SK-N-SH (cell line): ENCODE measurements around the gene GATB. TPM values are rescaled to one million over a fixed set of nuclear protein-coding genes. Genes with fewer than 3 reads are reported as not detected.
A peak's percentile ranks its signal among the peaks of the same experiment; 100 is the strongest.

ENCODE experiments used
- CTCF ChIA-PET: fragments of 300-600, 350-600 bp; formaldehyde crosslinking; extraction: SDS; loops from one replicate; lab custom pipeline; 2021; lab: Yijun Ruan, JAX
- POLR2A ChIA-PET: fragments of 350-600 bp; sonication (Branson Sonifier 250); formaldehyde crosslinking; extraction: SDS; loops from one replicate; lab custom pipeline; 2020; ENCODE audit warnings: antibody characterized with exemption, inconsistent platforms; lab: Yijun Ruan, JAX
- DNase-seq: peaks from one replicate; pipeline ENCODE4 v3.0.0; 2012
- H2AFZ ChIP-seq: fragments of 200-600 bp; sonication (generic); 2 replicates; pipeline ENCODE4 v1.8.1; 2016; ENCODE audit warnings: antibody characterized with exemption, mild to moderate bottlenecking, low read depth
- H3F3A ChIP-seq: fragments of 200-600 bp; sonication (generic); replicated peaks from 2 replicates; pipeline ENCODE3; 2016; ENCODE audit warnings: antibody characterized with exemption, mild to moderate bottlenecking; ENCODE audit not compliant: insufficient read depth
- H3K27ac ChIP-seq, 2 experiments: fragments of 200-500 bp in 1 of 2; fragments of 200-600 bp in 1 of 2; sonication (Bioruptor generic) in 1 of 2; sonication (generic), shearing (Covaris generic) in 1 of 2; 2 replicates each; pipeline versions ENCODE4 v1.5.1 to v1.6.1; 2014 to 2016; ENCODE audit warnings: low read depth in 2 of 2, inconsistent platforms in 1 of 2, low read length in 1 of 2, mild to moderate bottlenecking in 1 of 2, mixed read lengths in 1 of 2
- H3K27me3 ChIP-seq: fragments of 200-600 bp; sonication (generic), shearing (Covaris generic); 2 replicates; pipeline ENCODE4 v1.6.1; 2016; ENCODE audit warnings: mixed run types; ENCODE audit not compliant: insufficient read depth
- H3K36me3 ChIP-seq, 2 experiments: fragments of 200-500 bp in 1 of 2; fragments of 200-600 bp in 1 of 2; sonication (Bioruptor generic) in 1 of 2; sonication (generic) in 1 of 2; replicated peaks in 1 of 2; 2 replicates each; pipeline versions ENCODE3 to v1.5.1; 2014 to 2016; ENCODE audit warnings: low read length in 1 of 2, mild to moderate bottlenecking in 1 of 2; ENCODE audit not compliant: insufficient read depth in 2 of 2, control insufficient read depth in 1 of 2
- H3K4me1 ChIP-seq, 2 experiments: fragments of 200-500 bp in 1 of 2; fragments of 200-600 bp in 1 of 2; sonication (Bioruptor generic) in 1 of 2; sonication (generic), shearing (Covaris generic) in 1 of 2; 2 replicates each; pipeline versions ENCODE4 v1.5.1 to v1.6.1; 2014 to 2016; ENCODE audit warnings: low read depth in 1 of 2, low read length in 1 of 2, mixed run types in 1 of 2; ENCODE audit not compliant: insufficient read depth in 2 of 2, control insufficient read depth in 1 of 2
- H3K4me2 ChIP-seq: fragments of 200-600 bp; sonication (generic), shearing (Covaris generic); 2 replicates; pipeline ENCODE4 v1.6.1; 2017; ENCODE audit warnings: mixed run types
- H3K4me3 ChIP-seq, 2 experiments: fragments of 200-500 bp in 1 of 2; fragments of 200-600 bp in 1 of 2; sonication (Bioruptor generic) in 1 of 2; sonication (generic), shearing (Covaris generic) in 1 of 2; 2 replicates each; pipeline versions ENCODE4 v1.5.1 to v1.8.1; 2014 to 2016; ENCODE audit warnings: low read depth in 2 of 2, inconsistent platforms in 1 of 2, low read length in 1 of 2, mild to moderate bottlenecking in 1 of 2, mixed read lengths in 1 of 2, moderate library complexity in 1 of 2
- H3K79me2 ChIP-seq: fragments of 200-600 bp; sonication (generic); 2 replicates; pipeline ENCODE4 v1.8.1; 2017; ENCODE audit warnings: mild to moderate bottlenecking; ENCODE audit not compliant: insufficient read depth
- H3K9ac ChIP-seq: fragments of 200-600 bp; sonication (generic); 2 replicates; pipeline ENCODE4 v1.6.1; 2017; ENCODE audit warnings: mixed run types
- H3K9me2 ChIP-seq: fragments of 200-600 bp; sonication (generic); 2 replicates; pipeline ENCODE4 v1.6.1; 2017; ENCODE audit warnings: mixed run types
- H3K9me3 ChIP-seq: fragments of 200-600 bp; sonication (generic); 2 replicates; pipeline ENCODE4 v1.6.1; 2017; ENCODE audit warnings: mixed run types, mild to moderate bottlenecking, moderate library complexity
- H4K20me1 ChIP-seq: fragments of 200-600 bp; sonication (generic); 2 replicates; pipeline ENCODE4 v1.6.1; 2017; ENCODE audit warnings: mild to moderate bottlenecking, mixed run types; ENCODE audit not compliant: insufficient read depth
- ELF1 ChIP-seq: IDR thresholded peaks from 2 replicates; pipeline ENCODE4 v1.4.0; 2012
- EP300 ChIP-seq, 2 experiments: IDR thresholded peaks; 2 replicates each; pipeline versions ENCODE4 v1.4.0 to v1.6.1; 2012; ENCODE audit warnings: borderline replicate concordance in 1 of 2, low read depth in 1 of 2, low read length in 1 of 2
- EZH2phosphoT487 ChIP-seq: fragments of 200-600 bp; sonication (generic); IDR thresholded peaks from 2 replicates; pipeline ENCODE4 v1.6.1; 2017; ENCODE audit warnings: low read depth, mixed run types, mild to moderate bottlenecking, antibody characterized with exemption, moderate library complexity, borderline replicate concordance
- JUND ChIP-seq: IDR thresholded peaks from 2 replicates; pipeline ENCODE4 v1.4.0; 2012
- MEF2A ChIP-seq: IDR thresholded peaks from 2 replicates; pipeline ENCODE4 v1.4.0; 2012; ENCODE audit warnings: low read depth, borderline replicate concordance
- RAD21 ChIP-seq: IDR thresholded peaks from 2 replicates; pipeline ENCODE4 v1.6.1; 2012; ENCODE audit warnings: mild to moderate bottlenecking, low read length
- RFX5 ChIP-seq: IDR thresholded peaks from 2 replicates; pipeline ENCODE4 v1.6.1; 2012; ENCODE audit warnings: mild to moderate bottlenecking, improper control_type of control experiment, low read length
- SIN3A ChIP-seq: IDR thresholded peaks from 2 replicates; pipeline ENCODE4 v1.6.1; 2012; ENCODE audit warnings: low read depth, mild to moderate bottlenecking, low read length, moderate library complexity, borderline replicate concordance
- TAF1 ChIP-seq: IDR thresholded peaks from 2 replicates; pipeline ENCODE4 v1.6.1; 2012; ENCODE audit warnings: low read depth, mild to moderate bottlenecking, low read length, moderate library complexity, borderline replicate concordance
- TCF12 ChIP-seq: IDR thresholded peaks from 2 replicates; pipeline ENCODE4 v1.4.0; 2012
- USF1 ChIP-seq: IDR thresholded peaks from 2 replicates; pipeline ENCODE4 v1.4.0; 2012; ENCODE audit warnings: low read depth, borderline replicate concordance
- WGBS: methylation state at CpG from one replicate; pipeline ENCODE4 v1.1.6; 2017; ENCODE audit warnings: low lambda C conversion rate; 5-methylcytosine and 5-hydroxymethylcytosine counted together
- polyA plus RNA-seq, 3 experiments: library from polyadenylated mRNA; depleted of rRNA; stranded (reverse); fragments of >200 nt; gene quantifications; 2 replicates each; pipeline ENCODE4 v1.2.3, GENCODE V29; 2012
- TF ChIP-seq, protein P1 (sequence below): IDR thresholded peaks from 2 replicates; pipeline ENCODE4 v1.4.0; 2012; ENCODE audit warnings: low read depth, borderline replicate concordance

The GATB gene
- polyA plus RNA-seq, 1 of the 3 experiments (the other 2 are of a cell fraction), result 28.1 TPM

GRCh38 chr4:151744614-151745013 is 16.2 kb downstream of the GATB start (continued):
- no peak for TF ChIP-seq TAF1
- TF ChIP-seq MEF2A, result no peak
- no peak for TF ChIP-seq USF1
- TF ChIP-seq, protein P1, sequence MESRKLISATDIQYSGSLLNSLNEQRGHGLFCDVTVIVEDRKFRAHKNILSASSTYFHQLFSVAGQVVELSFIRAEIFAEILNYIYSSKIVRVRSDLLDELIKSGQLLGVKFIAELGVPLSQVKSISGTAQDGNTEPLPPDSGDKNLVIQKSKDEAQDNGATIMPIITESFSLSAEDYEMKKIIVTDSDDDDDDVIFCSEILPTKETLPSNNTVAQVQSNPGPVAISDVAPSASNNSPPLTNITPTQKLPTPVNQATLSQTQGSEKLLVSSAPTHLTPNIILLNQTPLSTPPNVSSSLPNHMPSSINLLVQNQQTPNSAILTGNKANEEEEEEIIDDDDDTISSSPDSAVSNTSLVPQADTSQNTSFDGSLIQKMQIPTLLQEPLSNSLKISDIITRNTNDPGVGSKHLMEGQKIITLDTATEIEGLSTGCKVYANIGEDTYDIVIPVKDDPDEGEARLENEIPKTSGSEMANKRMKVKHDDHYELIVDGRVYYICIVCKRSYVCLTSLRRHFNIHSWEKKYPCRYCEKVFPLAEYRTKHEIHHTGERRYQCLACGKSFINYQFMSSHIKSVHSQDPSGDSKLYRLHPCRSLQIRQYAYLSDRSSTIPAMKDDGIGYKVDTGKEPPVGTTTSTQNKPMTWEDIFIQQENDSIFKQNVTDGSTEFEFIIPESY, result no peak
- TF ChIP-seq EP300 (IDR thresholded peaks at IDR 0.05; ENCODE audit: borderline replicate concordance in 1 of 2, low read depth in 1 of 2, low read length in 1 of 2), result peak in 1 of 2 experiments; percentile 67; a peak in 1 of 4 replicates
- TF ChIP-seq RAD21, result no peak

DNA sequence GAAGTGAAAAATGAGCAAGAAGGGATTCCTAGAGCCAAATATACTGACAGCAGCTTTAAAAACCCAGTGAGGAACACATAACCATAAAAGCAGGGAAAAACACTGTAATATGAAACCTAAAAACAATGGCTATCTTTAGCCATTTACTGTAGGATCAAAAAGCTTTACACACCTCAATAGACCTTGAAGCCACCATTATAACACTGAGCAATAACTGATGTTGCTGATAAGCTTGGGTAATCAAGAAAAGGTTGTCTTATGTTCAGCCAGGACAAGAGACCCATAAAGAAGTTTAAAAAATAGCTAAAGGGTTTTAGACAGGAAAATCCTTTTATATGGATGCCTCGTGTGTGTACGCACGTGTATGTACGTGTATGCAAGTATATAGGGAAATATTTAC is 16.9 kb downstream of the GATB start:
- Histone ChIP-seq H3F3A (peaks cover 12% of the 10 kb centered on the region), H3K4me1 (peaks cover 4 to 19% of the 10 kb centered on the region in 2 experiments), H3K79me2 (peaks cover 7% of the 10 kb centered on the region), H3K36me3 (peaks cover 0 to 3% of the 10 kb centered on the region in 2 experiments), H3K9me3 (no peaks in the 10 kb centered on the region), H3K9me2 (no peaks in the 10 kb centered on the region), H2AFZ (no peak overlapping the region), H3K4me3 (no peak overlapping the region), H3K9ac (peak overlapping the region; percentile 34; the same call in 1 of the 2 replicates), H3K27me3 (no peaks in the 10 kb centered on the region), H4K20me1 (no peaks in the 10 kb centered on the region), H3K4me2 (no peak overlapping the region), H3K27ac (peak overlapping the region in 1 of 2 experiments; percentile 78; a peak in 2 of 4 replicates)
- 97% methylated on average over 4 of the region's 4 CpGs for WGBS
- TF ChIP-seq USF1 (no peak), RAD21 (no peak), RFX5 (no peak), EZH2phosphoT487 (no peak), ELF1 (no peak), SIN3A (no peak), JUND (no peak), TCF12 (no peak)
- ChIA-PET POLR2A (interaction anchor here (1.1 kb wide), 1 partner anchor 16 kb away, joined by 3 read pairs; no protein-coding TSS in a partner anchor), CTCF (interaction anchor here (0.6 kb wide), 1 partner anchor 951 kb away, joined by 3 read pairs; no protein-coding TSS in a partner anchor)
- DNase-seq, result no peak
